Parathyroid adenoma (tissue), 2 donors: ENCODE measurements around the gene HLCS.

Experiments used
- H2AFZ ChIP-seq: fragments of 300-600 bp; sonication (generic); one replicate; pipeline ENCODE4 v1.7.0; 2017; ENCODE audit warnings: antibody characterized with exemption, mild to moderate bottlenecking
- H3K27ac ChIP-seq: fragments of 300-600 bp; sonication (generic); one replicate; pipeline ENCODE4 v1.7.0; 2017
- H3K27me3 ChIP-seq: fragments of 300-600 bp; sonication (generic); one replicate; pipeline ENCODE4 v1.7.0; 2017; ENCODE audit warnings: low read length; ENCODE audit not compliant: control insufficient read depth, insufficient read depth
- H3K36me3 ChIP-seq: fragments of 300-600 bp; sonication (generic); one replicate; pipeline ENCODE4 v1.7.0; 2017; ENCODE audit warnings: low read length; ENCODE audit not compliant: control insufficient read depth, insufficient read depth
- H3K4me1 ChIP-seq: fragments of 300-600 bp; sonication (generic); one replicate; pipeline ENCODE4 v1.7.0; 2017; ENCODE audit warnings: control low read depth
- H3K4me2 ChIP-seq: fragments of 300-600 bp; sonication (generic); one replicate; pipeline ENCODE4 v1.7.0; 2017; ENCODE audit warnings: low read length
- H3K4me3 ChIP-seq: fragments of 300-600 bp; sonication (generic); one replicate; pipeline ENCODE4 v1.7.0; 2017; ENCODE audit warnings: low read depth, low read length
- H3K79me2 ChIP-seq: fragments of 300-600 bp; sonication (generic); one replicate; pipeline ENCODE4 v1.7.0; 2017; ENCODE audit warnings: control low read depth
- H3K9ac ChIP-seq: fragments of 300-600 bp; sonication (generic); one replicate; pipeline ENCODE4 v1.7.0; 2017; ENCODE audit warnings: mild to moderate bottlenecking
- H3K9me3 ChIP-seq: fragments of 300-600 bp; sonication (generic); one replicate; pipeline ENCODE4 v1.7.0; 2017; ENCODE audit warnings: low read length; ENCODE audit not compliant: control insufficient read depth
- CTCF ChIP-seq: fragments of 300-600 bp; sonication (generic); IDR thresholded peaks from one replicate; pipeline ENCODE4 v1.7.0; 2017; ENCODE audit warnings: antibody characterized with exemption, mild to moderate bottlenecking
- donor health status: primary hyperparathyroidism.

HLCS gene

GRCh38 chr21:36780861-36781260 is 185.6 kb downstream of the HLCS start:
- no peak overlapping the region for H3K9ac ChIP-seq
- no peaks in the 10 kb centered on the region for H3K36me3 ChIP-seq
- no peaks in the 10 kb centered on the region for H3K9me3 ChIP-seq
- no peak overlapping the region for H3K4me3 ChIP-seq
- H2AFZ ChIP-seq, result no peak overlapping the region
- H3K4me2 ChIP-seq, result no peak overlapping the region
- TF ChIP-seq CTCF, result no peak
- H3K79me2 ChIP-seq, result no peaks in the 10 kb centered on the region
- H3K4me1 ChIP-seq, result no peaks in the 10 kb centered on the region
- no peak overlapping the region for H3K27ac ChIP-seq
- no peaks in the 10 kb centered on the region for H3K27me3 ChIP-seq

DNA sequence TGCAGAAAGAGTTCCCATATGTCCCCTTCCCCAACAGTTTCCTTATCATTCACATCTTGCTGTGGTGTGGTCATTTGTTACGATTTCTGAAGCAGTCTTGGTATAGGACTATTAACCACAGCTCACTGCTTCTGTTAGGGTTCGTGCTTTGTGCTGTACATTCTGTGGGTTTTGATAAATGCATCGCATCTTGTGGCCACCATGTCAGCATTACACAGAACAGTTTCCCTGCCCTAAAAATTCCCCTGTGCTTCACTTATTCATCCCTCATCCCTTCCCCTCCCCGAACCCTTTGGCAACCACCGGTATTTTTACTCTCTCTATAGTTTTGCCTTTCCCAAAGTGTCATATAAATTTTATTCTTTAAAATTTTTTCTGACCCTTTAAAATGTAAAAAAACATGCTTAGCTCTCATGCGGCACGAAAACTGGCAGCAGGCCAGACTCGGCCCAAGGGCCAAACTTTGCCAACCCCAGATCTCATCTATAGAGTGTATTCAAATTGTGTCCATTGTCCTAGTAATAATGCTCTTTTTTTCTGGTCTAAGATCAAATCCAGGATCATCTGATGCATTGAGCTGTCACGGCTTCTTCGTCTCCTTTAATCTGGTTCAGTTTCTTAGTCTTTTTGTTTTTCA is 189.4 kb downstream of the HLCS start:
- no peaks in the 10 kb centered on the region for H3K36me3 ChIP-seq
- no peaks in the 10 kb centered on the region for H3K79me2 ChIP-seq
- no peak overlapping the region for H3K27ac ChIP-seq
- H3K4me2 ChIP-seq, result no peak overlapping the region
- no peaks in the 10 kb centered on the region for H3K27me3 ChIP-seq
- H3K4me3 ChIP-seq, result no peak overlapping the region
- no peak overlapping the region for H2AFZ ChIP-seq
- no peaks in the 10 kb centered on the region for H3K9me3 ChIP-seq
- no peak for TF ChIP-seq CTCF
- H3K9ac ChIP-seq, result no peak overlapping the region
- H3K4me1 ChIP-seq, result no peaks in the 10 kb centered on the region

GRCh38 chr21:36773995-36774394 is 192.5 kb downstream of the HLCS start:
- Histone ChIP-seq H3K79me2 (no peaks in the 10 kb centered on the region), H3K9ac (no peak overlapping the region), H3K27ac (no peak overlapping the region), H3K36me3 (no peaks in the 10 kb centered on the region), H3K27me3 (no peaks in the 10 kb centered on the region), H3K4me2 (no peak overlapping the region), H3K4me1 (no peaks in the 10 kb centered on the region), H2AFZ (no peak overlapping the region), H3K9me3 (no peaks in the 10 kb centered on the region), H3K4me3 (no peak overlapping the region)
- TF ChIP-seq CTCF, result no peak

DNA sequence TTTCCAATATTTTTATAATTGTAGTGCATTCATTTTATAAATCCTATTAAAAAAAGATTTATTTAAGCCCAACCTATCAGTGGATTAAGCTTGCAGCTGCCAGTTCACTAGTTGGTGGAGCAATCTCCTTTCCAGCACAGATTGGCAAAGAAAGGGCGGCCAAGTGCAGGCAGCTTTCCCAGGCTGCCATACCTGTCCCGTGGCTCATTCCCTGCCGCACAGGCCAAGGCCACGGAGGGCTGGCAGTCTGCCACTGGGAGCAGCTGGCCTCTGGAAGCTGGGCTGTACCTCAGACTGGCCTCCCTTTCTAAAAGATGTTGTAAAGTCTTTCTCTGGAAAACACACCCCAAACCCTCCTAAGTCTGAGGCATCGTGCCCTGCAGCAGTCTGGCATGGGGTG is 193.4 kb downstream of the HLCS start:
- TF ChIP-seq CTCF, result no peak
- Histone ChIP-seq H3K4me1 (no peaks in the 10 kb centered on the region), H3K9ac (no peak overlapping the region), H3K4me2 (no peak overlapping the region), H3K27me3 (no peaks in the 10 kb centered on the region), H3K79me2 (no peaks in the 10 kb centered on the region), H3K36me3 (no peaks in the 10 kb centered on the region), H3K4me3 (no peak overlapping the region), H3K9me3 (no peaks in the 10 kb centered on the region), H3K27ac (no peak overlapping the region), H2AFZ (no peak overlapping the region)
